H1 (cell line): ENCODE data around the gene KCNG3. TPM values are rescaled to one million over a fixed set of nuclear protein-coding genes. Genes with fewer than 3 reads are reported as not detected.

ENCODE experiments used
- CHD1 ChIP-seq: IDR thresholded peaks from 2 replicates; pipeline ENCODE4 v1.6.1; 2012; ENCODE audit warnings: low read depth, low read length, improper control_type of control experiment
- EP300 ChIP-seq, 2 experiments: IDR thresholded peaks; 1 replicate in 1 of 2; 2 replicates in 1 of 2; pipeline ENCODE4 v1.6.1; 2011 to 2012; ENCODE audit warnings: low read depth in 2 of 2, low read length in 2 of 2, mild to moderate bottlenecking in 2 of 2, borderline replicate concordance in 1 of 2, inconsistent platforms in 1 of 2, moderate library complexity in 1 of 2
- FOSL1 ChIP-seq: IDR thresholded peaks from 2 replicates; pipeline ENCODE4 v1.6.1; 2011; ENCODE audit warnings: mild to moderate bottlenecking, low read depth, low read length, moderate library complexity; ENCODE audit not compliant: insufficient read depth
- KDM4A ChIP-seq: IDR thresholded peaks from one replicate; pipeline ENCODE4 v1.7.1; 2012; ENCODE audit warnings: low read depth, mild to moderate bottlenecking, moderate library complexity, low read length, inconsistent platforms; ENCODE audit not compliant: severe bottlenecking
- NANOG ChIP-seq: IDR thresholded peaks from 2 replicates; pipeline ENCODE4 v1.6.1; 2011; ENCODE audit warnings: low read length, low read depth, mild to moderate bottlenecking, inconsistent platforms; ENCODE audit not compliant: insufficient read depth, poor library complexity, severe bottlenecking
- POLR2AphosphoS5 ChIP-seq: IDR thresholded peaks from 2 replicates; pipeline ENCODE4 v1.6.1; 2011; ENCODE audit warnings: low read depth, low read length
- SP1 ChIP-seq: IDR thresholded peaks from 2 replicates; pipeline ENCODE4 v1.6.1; 2011; ENCODE audit warnings: low read depth, low read length
- TAF1 ChIP-seq: IDR thresholded peaks from 2 replicates; pipeline ENCODE4 v1.6.1; 2011; ENCODE audit warnings: mild to moderate bottlenecking, low read depth, low read length
- YY1 ChIP-seq: IDR thresholded peaks from 2 replicates; pipeline ENCODE4 v1.6.1; 2011; ENCODE audit warnings: low read depth, mild to moderate bottlenecking, low read length
- polyA plus RNA-seq, 7 experiments: library from polyadenylated mRNA; depleted of rRNA in 3 of 7; stranded (reverse) in 5 of 7; unstranded in 2 of 7; fragments of >200 nt in 5 of 7; fragments of 200-250 nt in 2 of 7; gene quantifications; 1 replicate in 5 of 7; 2 replicates in 1 of 7; 4 replicates in 1 of 7; pipeline versions ENCODE4 v1.2.1 to v1.2.3, GENCODE V29; 2011 to 2013; ENCODE audit warnings: missing spikeins in 2 of 7, mixed read lengths in 2 of 7
- total RNA-seq: library from RNA; stranded (reverse); fragmentation: NEBNext Ultra II Directional; extraction: Animal tissue kit (Norgen Biotek cat#: 25700); gene quantifications from 2 replicates; pipeline ENCODE4 v1.2.1, GENCODE V29; 2021
- TF ChIP-seq, protein P1 (sequence below): fragments of 300-600 bp; sonication (generic); IDR thresholded peaks from 2 replicates; pipeline ENCODE4 v1.7.1; 2012; ENCODE audit warnings: low read length, moderate library complexity, mild to moderate bottlenecking, inconsistent platforms; ENCODE audit not compliant: insufficient replicate concordance

Gene KCNG3
- total and polyA plus RNA-seq, 2 of the 8 experiments (the other 6 are each of a cell fraction or from before 2014, with no cell fraction given) = 8.1 to 21.3 TPM

DNA sequence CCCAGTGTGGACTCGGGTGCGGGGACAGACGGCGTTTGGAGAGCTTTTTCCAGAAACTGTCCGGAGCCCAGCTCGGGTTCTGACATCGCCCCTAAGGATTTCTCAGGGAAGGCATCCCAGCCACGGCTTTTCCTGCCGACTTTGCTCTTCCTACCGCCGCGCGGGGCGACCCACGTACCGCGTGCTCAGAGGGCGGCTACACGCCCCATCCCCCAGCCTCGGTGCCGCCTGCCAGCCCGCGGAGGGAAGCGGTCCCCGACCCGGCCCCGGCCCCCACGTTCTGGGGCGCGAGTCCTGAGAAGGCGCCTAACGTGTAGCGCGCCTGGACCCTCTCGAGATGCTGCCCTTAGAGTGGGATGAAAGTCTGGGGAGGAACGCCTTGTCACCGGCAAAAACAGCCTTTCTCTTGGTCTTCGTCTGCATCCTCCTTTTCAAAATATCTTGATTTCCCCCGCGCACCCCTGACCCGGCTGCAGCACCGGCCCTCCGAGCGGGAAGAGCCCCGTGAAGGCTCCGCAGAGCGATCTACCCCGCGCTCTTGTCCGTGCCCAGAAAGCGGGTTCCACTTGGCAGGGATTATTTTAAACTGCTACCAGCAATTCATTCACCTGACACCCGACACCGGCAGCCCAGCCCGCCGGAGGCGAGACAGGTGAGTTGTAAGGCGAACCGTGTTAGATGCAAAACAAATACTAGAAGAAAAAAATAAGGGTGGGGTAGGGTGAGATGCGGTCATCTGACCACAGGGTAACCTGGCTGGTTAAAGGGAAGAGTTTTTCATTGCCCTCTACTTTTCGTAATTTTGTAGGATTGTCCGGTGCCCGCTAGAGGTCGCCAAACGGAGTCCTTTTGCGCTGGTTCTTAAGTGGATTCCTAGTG lies 812 bp upstream of the KCNG3 start (continued):
- TF ChIP-seq, protein P1, sequence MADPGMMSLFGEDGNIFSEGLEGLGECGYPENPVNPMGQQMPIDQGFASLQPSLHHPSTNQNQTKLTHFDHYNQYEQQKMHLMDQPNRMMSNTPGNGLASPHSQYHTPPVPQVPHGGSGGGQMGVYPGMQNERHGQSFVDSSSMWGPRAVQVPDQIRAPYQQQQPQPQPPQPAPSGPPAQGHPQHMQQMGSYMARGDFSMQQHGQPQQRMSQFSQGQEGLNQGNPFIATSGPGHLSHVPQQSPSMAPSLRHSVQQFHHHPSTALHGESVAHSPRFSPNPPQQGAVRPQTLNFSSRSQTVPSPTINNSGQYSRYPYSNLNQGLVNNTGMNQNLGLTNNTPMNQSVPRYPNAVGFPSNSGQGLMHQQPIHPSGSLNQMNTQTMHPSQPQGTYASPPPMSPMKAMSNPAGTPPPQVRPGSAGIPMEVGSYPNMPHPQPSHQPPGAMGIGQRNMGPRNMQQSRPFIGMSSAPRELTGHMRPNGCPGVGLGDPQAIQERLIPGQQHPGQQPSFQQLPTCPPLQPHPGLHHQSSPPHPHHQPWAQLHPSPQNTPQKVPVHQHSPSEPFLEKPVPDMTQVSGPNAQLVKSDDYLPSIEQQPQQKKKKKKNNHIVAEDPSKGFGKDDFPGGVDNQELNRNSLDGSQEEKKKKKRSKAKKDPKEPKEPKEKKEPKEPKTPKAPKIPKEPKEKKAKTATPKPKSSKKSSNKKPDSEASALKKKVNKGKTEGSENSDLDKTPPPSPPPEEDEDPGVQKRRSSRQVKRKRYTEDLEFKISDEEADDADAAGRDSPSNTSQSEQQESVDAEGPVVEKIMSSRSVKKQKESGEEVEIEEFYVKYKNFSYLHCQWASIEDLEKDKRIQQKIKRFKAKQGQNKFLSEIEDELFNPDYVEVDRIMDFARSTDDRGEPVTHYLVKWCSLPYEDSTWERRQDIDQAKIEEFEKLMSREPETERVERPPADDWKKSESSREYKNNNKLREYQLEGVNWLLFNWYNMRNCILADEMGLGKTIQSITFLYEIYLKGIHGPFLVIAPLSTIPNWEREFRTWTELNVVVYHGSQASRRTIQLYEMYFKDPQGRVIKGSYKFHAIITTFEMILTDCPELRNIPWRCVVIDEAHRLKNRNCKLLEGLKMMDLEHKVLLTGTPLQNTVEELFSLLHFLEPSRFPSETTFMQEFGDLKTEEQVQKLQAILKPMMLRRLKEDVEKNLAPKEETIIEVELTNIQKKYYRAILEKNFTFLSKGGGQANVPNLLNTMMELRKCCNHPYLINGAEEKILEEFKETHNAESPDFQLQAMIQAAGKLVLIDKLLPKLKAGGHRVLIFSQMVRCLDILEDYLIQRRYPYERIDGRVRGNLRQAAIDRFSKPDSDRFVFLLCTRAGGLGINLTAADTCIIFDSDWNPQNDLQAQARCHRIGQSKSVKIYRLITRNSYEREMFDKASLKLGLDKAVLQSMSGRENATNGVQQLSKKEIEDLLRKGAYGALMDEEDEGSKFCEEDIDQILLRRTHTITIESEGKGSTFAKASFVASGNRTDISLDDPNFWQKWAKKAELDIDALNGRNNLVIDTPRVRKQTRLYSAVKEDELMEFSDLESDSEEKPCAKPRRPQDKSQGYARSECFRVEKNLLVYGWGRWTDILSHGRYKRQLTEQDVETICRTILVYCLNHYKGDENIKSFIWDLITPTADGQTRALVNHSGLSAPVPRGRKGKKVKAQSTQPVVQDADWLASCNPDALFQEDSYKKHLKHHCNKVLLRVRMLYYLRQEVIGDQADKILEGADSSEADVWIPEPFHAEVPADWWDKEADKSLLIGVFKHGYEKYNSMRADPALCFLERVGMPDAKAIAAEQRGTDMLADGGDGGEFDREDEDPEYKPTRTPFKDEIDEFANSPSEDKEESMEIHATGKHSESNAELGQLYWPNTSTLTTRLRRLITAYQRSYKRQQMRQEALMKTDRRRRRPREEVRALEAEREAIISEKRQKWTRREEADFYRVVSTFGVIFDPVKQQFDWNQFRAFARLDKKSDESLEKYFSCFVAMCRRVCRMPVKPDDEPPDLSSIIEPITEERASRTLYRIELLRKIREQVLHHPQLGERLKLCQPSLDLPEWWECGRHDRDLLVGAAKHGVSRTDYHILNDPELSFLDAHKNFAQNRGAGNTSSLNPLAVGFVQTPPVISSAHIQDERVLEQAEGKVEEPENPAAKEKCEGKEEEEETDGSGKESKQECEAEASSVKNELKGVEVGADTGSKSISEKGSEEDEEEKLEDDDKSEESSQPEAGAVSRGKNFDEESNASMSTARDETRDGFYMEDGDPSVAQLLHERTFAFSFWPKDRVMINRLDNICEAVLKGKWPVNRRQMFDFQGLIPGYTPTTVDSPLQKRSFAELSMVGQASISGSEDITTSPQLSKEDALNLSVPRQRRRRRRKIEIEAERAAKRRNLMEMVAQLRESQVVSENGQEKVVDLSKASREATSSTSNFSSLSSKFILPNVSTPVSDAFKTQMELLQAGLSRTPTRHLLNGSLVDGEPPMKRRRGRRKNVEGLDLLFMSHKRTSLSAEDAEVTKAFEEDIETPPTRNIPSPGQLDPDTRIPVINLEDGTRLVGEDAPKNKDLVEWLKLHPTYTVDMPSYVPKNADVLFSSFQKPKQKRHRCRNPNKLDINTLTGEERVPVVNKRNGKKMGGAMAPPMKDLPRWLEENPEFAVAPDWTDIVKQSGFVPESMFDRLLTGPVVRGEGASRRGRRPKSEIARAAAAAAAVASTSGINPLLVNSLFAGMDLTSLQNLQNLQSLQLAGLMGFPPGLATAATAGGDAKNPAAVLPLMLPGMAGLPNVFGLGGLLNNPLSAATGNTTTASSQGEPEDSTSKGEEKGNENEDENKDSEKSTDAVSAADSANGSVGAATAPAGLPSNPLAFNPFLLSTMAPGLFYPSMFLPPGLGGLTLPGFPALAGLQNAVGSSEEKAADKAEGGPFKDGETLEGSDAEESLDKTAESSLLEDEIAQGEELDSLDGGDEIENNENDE = no peak
- peak; percentile 72 for TF ChIP-seq TAF1
- TF ChIP-seq CHD1 = no peak
- TF ChIP-seq FOSL1 = no peak
- TF ChIP-seq EP300 (IDR thresholded peaks at IDR 0.05; ENCODE audit: borderline replicate concordance in 1 of 2, low read depth in 2 of 2, low read length in 2 of 2) = no peak
- peak; percentile 47 for TF ChIP-seq KDM4A
- TF ChIP-seq YY1 = no peak
- peak; percentile 24 for TF ChIP-seq NANOG
- TF ChIP-seq POLR2AphosphoS5 = no peak; the same call in 1 of the 2 replicates
- TF ChIP-seq SP1 = no peak
